DOHH2 (cell line): ENCODE results near the gene INSL4.

ENCODE experiments used
- H3F3A ChIP-seq: fragments of 200-600 bp; sonication (generic), shearing (Covaris generic); 2 replicates; pipeline ENCODE4 v1.6.0; 2016; ENCODE audit warnings: antibody characterized with exemption, mild to moderate bottlenecking; ENCODE audit not compliant: control insufficient read depth, insufficient read depth
- H3K27ac ChIP-seq: fragments of 200-600 bp; sonication (generic); 2 replicates; pipeline ENCODE4 v1.5.1; 2014; ENCODE audit warnings: low read depth, mild to moderate bottlenecking, low read length, moderate library complexity
- H3K27me3 ChIP-seq: fragments of 200-600 bp; sonication (generic); 2 replicates; pipeline ENCODE4 v1.6.1; 2014; ENCODE audit warnings: mild to moderate bottlenecking, low read length, mixed read lengths; ENCODE audit not compliant: control insufficient read depth
- H3K36me3 ChIP-seq: fragments of 200-600 bp; sonication (generic); 2 replicates; pipeline ENCODE4 v1.6.1; 2014; ENCODE audit warnings: mild to moderate bottlenecking, low read length, moderate library complexity, mixed read lengths; ENCODE audit not compliant: control insufficient read depth
- H3K4me1 ChIP-seq: fragments of 200-600 bp; sonication (generic); 2 replicates; pipeline ENCODE4 v1.6.1; 2014; ENCODE audit warnings: mild to moderate bottlenecking, low read length, mixed read lengths; ENCODE audit not compliant: control insufficient read depth
- H3K4me2 ChIP-seq: fragments of 200-600 bp; sonication (generic); 2 replicates; pipeline ENCODE4 v1.6.0; 2014; ENCODE audit warnings: mild to moderate bottlenecking, low read length, moderate library complexity
- H3K4me3 ChIP-seq: fragments of 200-600 bp; sonication (generic); 2 replicates; pipeline ENCODE4 v1.5.1; 2014; ENCODE audit warnings: mild to moderate bottlenecking, low read length, mixed read lengths
- H3K79me2 ChIP-seq: fragments of 200-600 bp; sonication (generic); 2 replicates; pipeline ENCODE4 v1.6.1; 2014; ENCODE audit warnings: mild to moderate bottlenecking, low read length, mixed read lengths; ENCODE audit not compliant: control insufficient read depth
- H3K9me2 ChIP-seq: fragments of 200-600 bp; sonication (generic); replicated peaks from 2 replicates; pipeline ENCODE4 v1.6.1; 2014; ENCODE audit warnings: mild to moderate bottlenecking, low read length, mixed read lengths; ENCODE audit not compliant: control insufficient read depth
- H3K9me3 ChIP-seq: fragments of 200-600 bp; sonication (generic); 2 replicates; pipeline ENCODE4 v1.6.1; 2014; ENCODE audit warnings: antibody characterized with exemption, low read length, mixed read lengths; ENCODE audit not compliant: control insufficient read depth, insufficient read depth
- H4K20me1 ChIP-seq: fragments of 200-600 bp; sonication (generic); 2 replicates; pipeline ENCODE4 v1.6.0; 2014; ENCODE audit warnings: low read depth, mild to moderate bottlenecking, antibody characterized with exemption, low read length, moderate library complexity; ENCODE audit not compliant: control insufficient read depth, insufficient read depth
- EZH2phosphoT487 ChIP-seq: fragments of 200-600 bp; sonication (generic); IDR thresholded peaks from 2 replicates; pipeline ENCODE4 v1.6.1; 2017; ENCODE audit warnings: borderline replicate concordance, mild to moderate bottlenecking, antibody characterized with exemption, low read length, moderate library complexity, mixed read lengths
- TF ChIP-seq, protein P1 (sequence below): fragments of 200-600 bp; sonication (generic); IDR thresholded peaks from one replicate; pipeline ENCODE4 v1.5.1; 2014; ENCODE audit warnings: antibody characterized with exemption, mild to moderate bottlenecking, low read depth, low read length; ENCODE audit not compliant: poor library complexity, severe bottlenecking

INSL4 gene

DNA sequence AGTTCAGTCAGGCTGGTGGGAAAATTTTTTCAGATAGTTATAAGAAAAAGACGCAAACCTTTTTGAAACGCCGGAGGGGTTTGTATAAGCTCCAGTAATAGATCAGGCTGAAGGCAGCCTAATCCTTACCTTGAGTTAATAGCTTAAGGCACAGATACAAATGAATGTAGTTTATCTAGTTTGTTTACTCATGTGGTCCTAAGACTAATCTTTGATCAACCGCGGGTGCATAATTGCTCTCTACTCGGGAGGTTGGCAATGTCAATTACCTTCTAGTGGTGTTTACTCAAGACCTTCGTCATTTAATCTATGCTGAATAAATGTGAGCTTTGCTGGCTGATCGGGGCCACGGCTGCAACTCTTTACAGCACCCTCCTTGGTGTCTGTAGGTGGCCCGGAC lies 665 bp upstream of the INSL4 start:
- Histone ChIP-seq H3K4me1 (no peaks in the 10 kb centered on the region), H3K4me2 (no peak overlapping the region), H4K20me1 (no peaks in the 10 kb centered on the region), H3K36me3 (no peaks in the 10 kb centered on the region), H3K27me3 (no peaks in the 10 kb centered on the region; the same call in 1 of the 2 replicates), H3K9me2 (no peaks in the 10 kb centered on the region), H3K9me3 (no peaks in the 10 kb centered on the region), H3K79me2 (no peaks in the 10 kb centered on the region), H3K4me3 (no peak overlapping the region), H3K27ac (no peak overlapping the region), H3F3A (no peaks in the 10 kb centered on the region)
- no peak for TF ChIP-seq EZH2phosphoT487
- TF ChIP-seq, protein P1, sequence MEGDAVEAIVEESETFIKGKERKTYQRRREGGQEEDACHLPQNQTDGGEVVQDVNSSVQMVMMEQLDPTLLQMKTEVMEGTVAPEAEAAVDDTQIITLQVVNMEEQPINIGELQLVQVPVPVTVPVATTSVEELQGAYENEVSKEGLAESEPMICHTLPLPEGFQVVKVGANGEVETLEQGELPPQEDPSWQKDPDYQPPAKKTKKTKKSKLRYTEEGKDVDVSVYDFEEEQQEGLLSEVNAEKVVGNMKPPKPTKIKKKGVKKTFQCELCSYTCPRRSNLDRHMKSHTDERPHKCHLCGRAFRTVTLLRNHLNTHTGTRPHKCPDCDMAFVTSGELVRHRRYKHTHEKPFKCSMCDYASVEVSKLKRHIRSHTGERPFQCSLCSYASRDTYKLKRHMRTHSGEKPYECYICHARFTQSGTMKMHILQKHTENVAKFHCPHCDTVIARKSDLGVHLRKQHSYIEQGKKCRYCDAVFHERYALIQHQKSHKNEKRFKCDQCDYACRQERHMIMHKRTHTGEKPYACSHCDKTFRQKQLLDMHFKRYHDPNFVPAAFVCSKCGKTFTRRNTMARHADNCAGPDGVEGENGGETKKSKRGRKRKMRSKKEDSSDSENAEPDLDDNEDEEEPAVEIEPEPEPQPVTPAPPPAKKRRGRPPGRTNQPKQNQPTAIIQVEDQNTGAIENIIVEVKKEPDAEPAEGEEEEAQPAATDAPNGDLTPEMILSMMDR: no peak

DNA sequence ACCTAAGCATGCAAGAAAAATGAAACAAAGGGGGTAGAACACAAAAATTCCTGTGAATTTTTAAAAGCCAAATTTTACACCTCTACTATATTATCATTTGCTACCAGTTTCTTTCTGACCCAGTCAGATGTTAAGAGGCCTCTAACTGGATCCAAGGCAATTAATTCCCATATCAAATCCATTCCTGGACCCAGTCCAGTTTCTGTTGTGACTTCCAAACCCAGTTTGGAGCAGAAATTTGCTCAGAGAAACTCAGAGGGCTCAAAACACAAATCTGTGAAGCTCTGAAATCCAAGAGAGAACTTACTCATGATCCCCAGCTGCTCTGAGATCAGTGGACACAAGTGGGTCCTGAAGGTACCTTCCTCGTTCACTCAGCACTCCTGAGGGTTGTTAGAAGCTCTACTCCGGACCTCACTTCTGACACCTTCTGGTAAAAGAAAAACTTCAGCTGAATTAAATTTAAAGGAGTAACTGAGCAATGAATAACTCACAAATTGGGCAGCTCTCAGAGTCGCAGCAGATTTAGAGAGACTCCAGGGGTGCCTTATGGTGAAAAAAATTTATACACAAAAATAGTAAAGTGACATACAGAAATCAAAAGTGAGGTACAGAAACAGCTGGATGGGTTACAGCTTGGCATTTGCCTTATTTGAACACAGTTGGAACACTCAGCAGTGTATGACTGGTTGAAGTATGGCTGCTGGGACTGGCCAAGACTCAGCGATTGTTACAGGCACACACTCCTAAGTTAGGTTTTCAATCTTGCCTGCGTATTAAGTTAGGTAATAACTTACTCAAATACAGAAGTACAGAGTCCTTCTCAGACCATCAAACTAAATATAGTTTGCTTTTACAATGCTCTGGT lies 32.4 kb downstream of the INSL4 start:
- no peak for TF ChIP-seq EZH2phosphoT487
- TF ChIP-seq, protein P1: no peak
- no peaks in the 10 kb centered on the region for H3K4me1 ChIP-seq
- H3F3A ChIP-seq: no peaks in the 10 kb centered on the region
- H3K36me3 ChIP-seq: no peaks in the 10 kb centered on the region
- no peaks in the 10 kb centered on the region for H4K20me1 ChIP-seq
- no peak overlapping the region for H3K4me3 ChIP-seq
- H3K9me3 ChIP-seq: no peaks in the 10 kb centered on the region
- H3K4me2 ChIP-seq: no peak overlapping the region
- no peaks in the 10 kb centered on the region for H3K9me2 ChIP-seq
- H3K27me3 ChIP-seq: no peaks in the 10 kb centered on the region
- H3K79me2 ChIP-seq: no peaks in the 10 kb centered on the region
- no peak overlapping the region for H3K27ac ChIP-seq

DNA sequence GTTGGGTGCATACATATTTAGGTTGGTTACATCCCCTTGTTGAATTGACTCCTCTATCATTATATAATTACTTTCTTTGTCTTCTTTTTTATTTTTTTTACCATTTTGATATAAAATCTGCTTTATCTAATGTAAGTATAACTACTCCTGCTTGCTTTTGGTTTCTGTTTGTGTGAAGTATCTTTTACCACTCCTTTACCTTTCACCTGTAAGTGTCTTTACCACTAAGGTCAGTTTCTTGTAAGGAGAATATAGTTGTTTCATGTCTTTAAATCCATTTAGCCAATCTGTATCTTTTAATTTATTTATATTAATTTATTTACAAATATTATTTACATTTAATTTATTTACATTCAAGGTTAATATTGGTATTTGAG lies 33.0 kb downstream of the INSL4 start:
- Histone ChIP-seq H3K4me3 (no peak overlapping the region), H3K9me2 (no peaks in the 10 kb centered on the region), H3K4me1 (no peaks in the 10 kb centered on the region), H3K27me3 (no peaks in the 10 kb centered on the region), H3K36me3 (no peaks in the 10 kb centered on the region), H3F3A (no peaks in the 10 kb centered on the region), H3K4me2 (no peak overlapping the region), H3K27ac (no peak overlapping the region), H4K20me1 (no peaks in the 10 kb centered on the region), H3K9me3 (no peaks in the 10 kb centered on the region), H3K79me2 (no peaks in the 10 kb centered on the region)
- TF ChIP-seq, protein P1: no peak
- TF ChIP-seq EZH2phosphoT487: no peak
